ENCODE data around the gene PPP2R1B.

DNA sequence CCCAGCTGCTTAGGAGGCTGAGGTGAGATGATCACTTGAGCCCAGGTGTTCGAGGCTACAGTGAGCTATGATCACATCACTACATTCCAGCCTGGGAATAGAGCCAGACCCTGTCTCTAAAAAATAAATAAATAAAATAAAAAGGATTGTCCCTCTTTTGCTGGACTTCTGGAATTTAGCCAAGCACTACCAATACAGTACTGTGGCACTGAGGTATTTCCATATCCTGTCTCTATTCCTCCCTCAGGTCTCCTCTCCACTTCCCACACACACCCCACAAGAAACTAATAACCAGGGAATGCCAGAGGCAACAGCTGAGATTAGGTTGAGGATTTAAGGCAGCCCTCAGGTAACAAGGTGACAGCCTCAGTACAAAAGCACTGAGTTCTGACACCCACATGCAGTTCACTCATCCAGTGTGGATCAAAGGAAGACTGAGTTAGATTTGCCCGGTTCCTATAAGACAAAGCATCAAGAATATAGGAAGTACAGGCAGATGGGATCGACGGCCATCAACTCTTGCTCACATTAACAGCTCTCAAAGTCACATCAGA is 4.5 kb upstream of the PPP2R1B start:
- TF ChIP-seq, protein P1, sequence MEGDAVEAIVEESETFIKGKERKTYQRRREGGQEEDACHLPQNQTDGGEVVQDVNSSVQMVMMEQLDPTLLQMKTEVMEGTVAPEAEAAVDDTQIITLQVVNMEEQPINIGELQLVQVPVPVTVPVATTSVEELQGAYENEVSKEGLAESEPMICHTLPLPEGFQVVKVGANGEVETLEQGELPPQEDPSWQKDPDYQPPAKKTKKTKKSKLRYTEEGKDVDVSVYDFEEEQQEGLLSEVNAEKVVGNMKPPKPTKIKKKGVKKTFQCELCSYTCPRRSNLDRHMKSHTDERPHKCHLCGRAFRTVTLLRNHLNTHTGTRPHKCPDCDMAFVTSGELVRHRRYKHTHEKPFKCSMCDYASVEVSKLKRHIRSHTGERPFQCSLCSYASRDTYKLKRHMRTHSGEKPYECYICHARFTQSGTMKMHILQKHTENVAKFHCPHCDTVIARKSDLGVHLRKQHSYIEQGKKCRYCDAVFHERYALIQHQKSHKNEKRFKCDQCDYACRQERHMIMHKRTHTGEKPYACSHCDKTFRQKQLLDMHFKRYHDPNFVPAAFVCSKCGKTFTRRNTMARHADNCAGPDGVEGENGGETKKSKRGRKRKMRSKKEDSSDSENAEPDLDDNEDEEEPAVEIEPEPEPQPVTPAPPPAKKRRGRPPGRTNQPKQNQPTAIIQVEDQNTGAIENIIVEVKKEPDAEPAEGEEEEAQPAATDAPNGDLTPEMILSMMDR (IDR thresholded peaks at IDR 0.05), result no peak
- no peak for TF ChIP-seq EZH2 (IDR thresholded peaks at IDR 0.05; ENCODE audit: borderline replicate concordance, insufficient read depth, low read depth, low read length, poor library complexity, severe bottlenecking)
